ENCODE measurements around the gene CLASRP.
A peak's percentile ranks its signal among the peaks of the same experiment; 100 is the strongest.

The CLASRP gene

DNA sequence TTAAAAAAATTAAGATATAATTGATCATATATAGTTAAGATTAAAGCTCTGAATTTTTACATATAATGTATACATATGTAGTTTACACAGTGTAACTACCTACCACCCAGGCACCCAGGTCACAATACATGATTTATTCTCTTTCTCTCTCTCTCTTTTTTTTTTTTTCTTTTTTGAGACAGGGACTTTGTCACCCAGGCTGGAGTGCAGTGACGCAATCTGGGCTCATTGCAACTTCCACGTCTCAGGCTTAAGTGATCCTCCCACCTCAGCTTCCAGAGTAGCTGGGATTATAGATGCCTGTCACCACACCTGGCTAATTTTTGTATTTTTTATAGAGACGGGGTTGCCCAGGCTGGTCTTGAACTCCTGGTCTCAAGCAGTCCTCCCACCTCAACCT lies 18.8 kb upstream of the CLASRP start:
- DNase-seq (ENCODE audit: low read depth) = no peak

DNA sequence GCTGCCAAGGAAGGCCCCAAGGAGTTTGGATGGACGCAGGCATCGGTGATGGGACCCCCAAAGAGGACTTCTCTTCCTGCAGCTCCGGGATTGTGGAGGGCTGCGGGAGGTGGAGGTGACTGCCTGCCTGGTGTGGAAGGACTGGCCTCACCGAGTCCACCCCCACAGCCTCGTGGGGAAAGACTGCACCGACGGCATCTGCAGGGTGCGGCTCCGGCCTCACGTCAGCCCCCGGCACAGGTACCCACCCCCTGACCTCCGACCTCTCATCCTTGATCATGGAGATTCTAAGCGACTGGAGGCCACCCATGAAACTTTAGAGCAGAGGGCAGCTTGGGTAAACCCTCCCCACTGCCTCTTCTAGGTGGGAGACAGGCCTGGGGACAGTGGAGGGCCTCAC lies 16.9 kb upstream of the CLASRP start:
- no peak for DNase-seq (ENCODE audit: low read depth)

DNA sequence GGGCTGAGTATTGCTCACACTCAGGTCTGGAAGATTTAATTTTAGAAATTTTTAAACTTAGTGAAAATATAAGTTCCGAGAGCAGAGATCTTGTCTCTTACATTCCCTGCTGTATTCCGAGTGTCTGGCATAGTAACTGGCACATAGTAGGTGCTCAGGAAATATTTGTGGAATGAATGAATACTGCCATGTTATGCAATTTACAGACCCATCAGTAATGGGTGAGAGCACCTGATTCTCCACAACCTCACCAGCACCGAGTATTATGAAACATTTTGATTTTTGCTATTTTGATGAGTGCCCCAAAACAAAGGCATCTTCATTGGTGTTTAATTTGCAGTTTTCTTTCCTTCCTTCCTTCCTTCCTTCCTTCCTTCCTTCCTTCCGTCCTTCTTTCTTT lies 15.8 kb upstream of the CLASRP start:
- no peak for DNase-seq (ENCODE audit: low read depth)

DNA sequence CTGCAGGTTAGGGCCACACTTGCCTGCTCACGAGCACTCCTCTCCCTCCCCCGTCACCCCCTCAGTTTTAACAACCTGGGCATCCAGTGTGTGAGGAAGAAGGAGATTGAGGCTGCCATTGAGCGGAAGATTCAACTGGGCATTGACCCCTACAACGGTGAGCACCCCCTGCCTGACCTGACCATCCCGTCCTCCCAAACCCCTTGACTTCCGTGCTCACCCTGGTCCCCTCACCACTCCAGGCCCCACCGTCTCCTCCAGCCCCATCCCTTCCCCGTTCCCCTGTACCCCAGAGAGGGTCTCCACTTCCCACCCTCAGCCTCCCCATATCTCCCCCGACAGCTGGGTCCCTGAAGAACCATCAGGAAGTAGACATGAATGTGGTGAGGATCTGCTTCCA lies 13.6 kb upstream of the CLASRP start:
- no peak for DNase-seq (ENCODE audit: low read depth)

DNA sequence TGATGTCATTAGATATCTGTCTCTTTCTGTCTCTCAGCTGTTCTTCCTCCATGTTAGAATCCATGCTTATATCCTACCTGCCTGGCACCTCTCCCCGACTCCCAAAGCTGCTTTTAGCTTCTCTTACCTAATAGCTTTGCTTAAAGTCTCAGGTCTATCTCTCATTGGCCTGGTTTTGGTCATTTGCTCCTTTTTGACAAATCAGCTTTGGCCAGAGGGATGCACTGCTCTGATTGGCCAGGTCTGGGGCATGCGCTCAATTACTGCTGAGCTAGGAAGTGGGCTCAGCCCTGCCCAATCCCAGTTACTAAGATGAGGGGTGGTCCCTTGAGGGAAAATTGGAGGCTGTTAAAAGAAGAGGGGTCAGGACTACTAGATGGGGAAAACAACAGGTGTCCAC lies 11.5 kb upstream of the CLASRP start:
- DNase-seq (ENCODE audit: low read depth) = no peak

DNA sequence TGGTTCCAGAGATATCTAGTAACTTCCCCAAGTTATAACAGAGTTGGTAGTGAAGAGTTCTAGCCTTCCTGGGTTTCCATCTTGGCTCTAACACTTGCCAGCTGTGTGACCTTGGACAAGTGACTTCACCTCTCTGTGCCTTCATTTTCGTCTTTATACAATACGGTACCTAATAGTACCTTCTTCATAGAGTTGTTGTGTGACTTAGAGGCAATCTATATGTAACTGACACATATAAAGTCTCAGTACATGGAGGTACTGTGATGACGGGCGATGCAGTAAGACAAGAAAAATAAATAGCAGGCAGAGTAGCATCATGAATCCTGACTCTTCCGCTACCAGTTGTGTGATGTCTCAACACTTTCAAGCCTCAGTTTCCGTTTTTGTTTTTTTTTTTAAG lies 8.0 kb upstream of the CLASRP start:
- DNase-seq (ENCODE audit: low read depth) = no peak

DNA sequence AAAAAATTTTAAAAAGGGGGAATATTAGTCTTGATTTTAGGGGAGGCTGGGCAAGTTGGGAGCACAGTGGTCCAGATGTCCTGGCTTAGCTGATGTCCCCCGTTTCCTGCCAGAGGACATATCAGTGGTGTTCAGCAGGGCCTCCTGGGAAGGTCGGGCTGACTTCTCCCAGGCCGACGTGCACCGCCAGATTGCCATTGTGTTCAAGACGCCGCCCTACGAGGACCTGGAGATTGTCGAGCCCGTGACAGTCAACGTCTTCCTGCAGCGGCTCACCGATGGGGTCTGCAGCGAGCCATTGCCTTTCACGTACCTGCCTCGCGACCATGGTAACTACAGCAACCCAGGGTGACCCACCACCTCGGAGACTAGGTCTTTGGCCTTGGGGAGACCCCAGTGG lies 6.4 kb upstream of the CLASRP start:
- DNase-seq (ENCODE audit: low read depth) = no peak

DNA sequence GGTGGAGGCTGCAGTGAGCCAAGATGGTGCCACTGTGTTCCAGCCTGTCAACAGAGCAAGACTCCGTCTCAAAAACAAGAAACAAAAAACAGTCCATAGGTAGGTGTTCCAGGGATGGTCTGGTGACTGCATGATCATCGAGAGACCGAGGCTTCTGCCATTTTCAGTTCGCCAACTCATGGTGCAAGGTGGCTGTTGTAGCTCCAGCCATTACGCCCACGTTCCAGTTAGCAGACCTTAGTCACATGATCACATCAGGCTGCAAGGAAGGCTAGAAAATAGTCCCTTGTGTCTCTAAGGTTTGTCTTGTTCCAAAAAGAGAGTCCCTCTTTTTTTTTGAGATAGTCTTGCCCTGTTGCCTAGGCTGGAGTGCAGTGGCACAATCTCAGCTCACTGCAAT lies 3.1 kb upstream of the CLASRP start:
- no peak for DNase-seq (ENCODE audit: low read depth)

DNA sequence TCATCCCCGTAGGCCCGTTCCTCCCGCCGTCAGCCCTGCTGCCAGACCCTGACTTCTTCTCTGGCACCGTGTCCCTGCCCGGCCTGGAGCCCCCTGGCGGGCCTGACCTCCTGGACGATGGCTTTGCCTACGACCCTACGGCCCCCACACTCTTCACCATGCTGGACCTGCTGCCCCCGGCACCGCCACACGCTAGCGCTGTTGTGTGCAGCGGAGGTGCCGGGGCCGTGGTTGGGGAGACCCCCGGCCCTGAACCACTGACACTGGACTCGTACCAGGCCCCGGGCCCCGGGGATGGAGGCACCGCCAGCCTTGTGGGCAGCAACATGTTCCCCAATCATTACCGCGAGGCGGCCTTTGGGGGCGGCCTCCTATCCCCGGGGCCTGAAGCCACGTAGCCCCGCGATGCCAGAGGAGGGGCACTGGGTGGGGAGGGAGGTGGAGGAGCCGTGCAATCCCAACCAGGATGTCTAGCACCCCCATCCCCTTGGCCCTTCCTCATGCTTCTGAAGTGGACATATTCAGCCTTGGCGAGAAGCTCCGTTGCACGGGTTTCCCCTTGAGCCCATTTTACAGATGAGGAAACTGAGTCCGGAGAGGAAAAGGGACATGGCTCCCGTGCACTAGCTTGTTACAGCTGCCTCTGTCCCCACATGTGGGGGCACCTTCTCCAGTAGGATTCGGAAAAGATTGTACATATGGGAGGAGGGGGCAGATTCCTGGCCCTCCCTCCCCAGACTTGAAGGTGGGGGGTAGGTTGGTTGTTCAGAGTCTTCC lies 1.3 kb upstream of the CLASRP start:
- no peak for DNase-seq (ENCODE audit: low read depth)

DNA sequence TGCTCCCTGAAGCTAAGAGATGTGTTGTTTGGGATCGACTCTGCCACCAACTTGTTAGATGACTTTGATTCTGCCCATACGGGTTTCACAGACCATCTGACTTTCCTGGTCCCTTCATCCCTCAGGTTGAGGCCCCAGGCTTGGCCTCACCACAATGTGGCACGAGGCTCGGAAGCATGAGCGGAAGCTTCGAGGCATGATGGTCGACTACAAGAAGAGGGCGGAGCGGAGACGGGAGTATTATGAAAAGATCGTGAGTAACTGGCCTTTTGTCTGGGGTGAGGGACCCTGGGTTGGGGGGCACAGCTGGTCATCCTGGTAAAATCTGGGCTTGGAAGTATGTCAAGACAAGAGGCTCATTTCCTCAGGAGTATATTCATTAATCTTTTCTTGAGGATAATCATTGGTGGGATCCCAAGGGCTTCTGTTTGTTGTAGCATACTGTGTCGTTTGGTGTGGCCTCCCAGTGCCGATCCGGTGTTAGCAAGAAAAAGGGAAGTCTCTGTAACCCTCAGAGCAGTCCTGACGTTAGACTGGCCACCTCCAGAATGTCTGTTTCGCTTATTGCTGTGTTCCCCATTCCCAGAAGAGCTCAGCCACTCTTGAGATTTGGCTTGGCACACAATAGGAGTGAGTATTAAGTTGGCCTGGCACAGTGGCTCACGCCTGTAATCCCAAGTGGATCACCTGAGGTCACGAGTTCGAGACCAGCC lies 1.4 kb downstream of the CLASRP start:
- DNase-seq (ENCODE audit: low read depth) = no peak

DNA sequence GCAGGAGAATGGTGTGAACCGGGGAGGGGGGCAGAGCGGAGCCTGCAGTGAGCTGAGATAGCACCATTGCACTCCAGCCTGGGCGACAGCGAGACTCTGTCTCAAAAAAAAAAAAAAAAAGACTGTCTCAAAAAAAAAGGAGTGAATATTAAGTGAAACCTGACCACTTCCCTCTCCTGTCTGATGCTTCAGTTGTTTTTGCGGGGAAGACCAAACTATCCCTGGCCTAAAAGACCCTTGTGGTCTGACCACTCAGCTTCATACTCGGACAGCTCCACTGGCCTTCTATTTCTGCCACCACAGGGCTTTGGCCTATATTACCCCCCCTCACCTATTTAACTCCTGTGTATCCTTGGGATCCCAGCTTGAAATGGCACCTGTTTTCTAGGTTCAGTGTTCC lies 2.3 kb downstream of the CLASRP start:
- DNase-seq (ENCODE audit: low read depth) = no peak

DNA sequence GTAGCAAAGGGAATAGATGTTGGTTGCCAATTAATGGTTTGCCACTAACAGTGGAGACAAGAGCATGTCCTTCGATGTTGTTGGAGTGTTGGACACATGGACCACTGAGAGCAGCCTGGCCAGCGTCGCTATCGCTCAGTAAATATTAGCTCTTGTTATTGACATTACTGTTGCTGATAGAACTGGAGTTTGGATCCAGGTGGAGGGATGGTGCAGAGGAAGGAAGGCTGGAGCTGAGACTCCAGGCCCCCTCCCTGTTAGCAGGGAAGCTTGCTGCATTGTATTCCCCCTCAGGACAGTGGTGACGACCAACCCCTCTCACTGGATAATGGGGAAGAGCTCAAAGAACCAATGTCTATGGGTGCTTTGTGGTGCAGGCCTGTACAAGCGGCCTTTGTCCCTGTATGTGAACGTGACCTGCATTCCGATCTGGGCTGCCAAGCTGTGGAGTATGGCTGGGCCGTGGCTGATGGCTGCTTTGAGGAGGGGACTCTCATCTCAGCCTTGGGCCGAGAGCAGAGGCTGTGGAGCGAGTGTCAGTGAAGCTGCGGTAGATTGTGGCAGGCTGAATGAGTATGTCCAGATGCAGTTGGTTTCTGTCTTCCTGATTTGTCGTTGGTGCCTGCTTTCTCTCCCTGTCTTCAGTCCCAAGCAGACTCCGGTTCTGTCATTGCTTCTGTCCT lies 7.0 kb downstream of the CLASRP start:
- no peak for DNase-seq (ENCODE audit: low read depth)

DNA sequence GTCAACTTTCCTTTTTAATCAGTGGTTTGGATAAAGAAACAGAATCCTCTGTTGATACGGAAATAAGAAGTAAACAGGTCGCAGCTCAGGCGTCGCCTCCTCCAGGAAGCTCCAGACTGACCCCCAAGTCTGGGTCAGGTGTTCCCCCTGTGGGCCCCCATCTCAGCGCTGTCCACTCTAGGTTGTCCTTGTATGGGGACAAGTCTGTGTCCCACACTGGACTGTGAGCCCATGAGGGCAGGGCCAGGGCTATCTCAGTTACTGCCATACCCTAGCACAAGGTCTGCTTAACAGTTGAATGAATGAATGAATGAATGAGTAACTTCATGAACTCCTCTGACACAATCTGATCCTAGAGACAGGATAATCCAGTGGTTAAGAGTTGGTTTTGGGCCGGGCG lies 7.5 kb downstream of the CLASRP start:
- no peak for DNase-seq (ENCODE audit: low read depth)

DNA sequence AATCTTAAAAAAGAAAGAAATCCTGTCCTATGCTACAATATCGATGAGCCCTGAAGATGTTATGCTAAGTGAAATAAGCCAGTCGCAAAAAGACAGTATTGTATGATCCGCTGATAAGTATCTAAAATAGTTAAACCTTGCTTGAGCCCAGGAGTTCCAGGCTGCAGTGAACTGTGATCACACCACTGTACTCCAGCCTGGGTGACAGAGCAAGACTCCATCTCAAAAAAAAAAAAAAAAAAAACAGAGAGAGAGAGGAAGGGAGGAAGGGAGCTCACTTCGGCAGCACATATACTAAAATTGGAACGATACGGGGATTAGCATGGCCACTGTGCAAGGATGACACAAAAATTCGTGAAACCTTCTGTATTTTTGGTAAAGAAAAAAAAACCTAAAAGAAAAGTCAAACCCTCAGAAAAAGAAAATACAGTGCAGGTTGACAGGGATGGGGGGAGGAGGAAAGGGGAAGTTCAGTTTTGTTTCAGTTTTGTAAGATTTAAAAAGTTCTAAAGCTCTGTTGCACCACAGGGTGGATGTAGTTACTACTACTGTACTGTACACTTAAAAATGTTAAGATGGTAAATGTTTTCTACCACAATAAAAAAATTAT lies 8.4 kb downstream of the CLASRP start:
- DNase-seq (ENCODE audit: low read depth) = no peak

DNA sequence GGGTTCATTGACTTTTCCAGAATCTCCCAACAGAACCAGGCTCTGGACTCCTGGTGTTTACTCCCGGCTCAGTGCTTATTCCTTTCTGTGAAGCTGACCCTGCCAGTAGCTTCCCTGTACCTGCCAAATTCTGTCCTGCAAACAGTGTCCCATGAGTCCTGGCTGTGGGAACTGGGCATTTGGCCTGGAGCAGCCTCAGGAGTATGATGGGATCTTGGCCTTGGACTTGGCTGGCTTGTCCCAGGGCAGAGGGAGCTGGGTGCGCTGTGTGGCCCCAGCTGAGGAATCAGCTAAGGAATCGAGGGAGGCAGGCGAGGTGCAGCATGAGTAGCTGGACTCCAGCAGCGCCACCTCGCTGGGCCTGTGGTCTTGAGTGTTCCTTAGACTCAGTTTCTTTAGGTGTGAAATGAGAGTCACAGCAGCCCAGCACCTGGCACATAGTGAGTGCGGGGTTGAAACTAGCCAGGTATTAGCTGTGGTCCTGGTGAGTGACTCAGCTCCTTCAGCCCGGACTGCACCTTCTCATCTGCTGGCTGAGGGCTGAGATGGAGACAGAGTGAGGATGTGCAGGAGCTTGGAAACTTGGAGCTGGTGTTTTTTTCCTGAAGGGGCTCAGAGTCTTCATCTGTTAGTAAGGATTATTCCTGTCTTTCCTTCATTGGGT lies 10.4 kb downstream of the CLASRP start:
- DNase-seq (ENCODE audit: low read depth) = no peak

DNA sequence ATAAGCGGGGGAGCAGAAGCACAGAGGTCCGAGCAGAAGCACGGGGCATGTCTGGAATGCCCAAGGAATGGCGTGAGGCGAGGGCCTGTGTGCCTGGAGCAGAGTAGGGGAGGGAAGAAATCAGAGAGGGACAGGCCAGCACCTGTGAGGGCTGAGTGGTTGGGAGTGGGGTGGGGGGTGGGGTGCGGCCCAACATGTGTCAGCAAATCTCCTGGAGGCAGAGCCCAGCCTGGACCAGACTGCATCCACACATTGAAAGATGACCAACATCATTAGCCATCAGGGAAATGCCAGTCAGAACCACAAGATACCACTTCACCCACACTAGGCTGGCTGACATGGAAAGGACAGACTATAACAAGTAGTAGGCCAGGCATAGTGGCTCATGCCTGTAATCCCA lies 11.2 kb downstream of the CLASRP start:
- no peak for DNase-seq (ENCODE audit: low read depth)

DNA sequence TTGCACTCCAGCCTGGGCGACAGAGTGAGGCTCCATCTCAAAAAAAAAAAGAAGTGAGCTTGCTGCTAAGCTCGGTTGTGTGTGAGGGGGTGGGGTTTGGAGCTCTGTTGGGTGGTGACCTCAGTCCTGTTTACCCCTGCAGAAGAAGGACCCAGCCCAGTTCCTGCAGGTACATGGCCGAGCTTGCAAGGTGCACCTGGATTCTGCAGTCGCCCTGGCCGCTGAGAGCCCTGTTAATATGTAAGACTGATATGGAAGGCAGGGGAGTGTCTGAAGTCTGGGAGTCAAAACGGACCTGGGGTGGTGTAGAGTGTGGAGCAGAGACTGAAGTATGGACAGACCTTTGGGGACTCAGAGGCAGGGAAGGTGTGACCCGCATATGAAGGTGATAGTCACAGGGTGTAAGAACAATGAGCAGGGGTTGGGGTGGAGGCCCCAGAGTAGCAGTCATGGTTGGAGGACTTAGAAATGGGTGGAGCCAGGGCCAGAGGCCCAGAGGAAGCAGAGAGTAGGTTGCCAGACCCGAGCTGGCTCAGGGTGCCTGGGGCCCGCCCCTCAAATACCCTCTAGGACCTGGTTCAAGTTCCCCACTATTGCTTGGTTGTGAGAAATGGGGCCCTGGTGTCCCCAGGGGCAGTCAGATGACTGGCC lies 13.2 kb downstream of the CLASRP start:
- no peak for DNase-seq (ENCODE audit: low read depth)

DNA sequence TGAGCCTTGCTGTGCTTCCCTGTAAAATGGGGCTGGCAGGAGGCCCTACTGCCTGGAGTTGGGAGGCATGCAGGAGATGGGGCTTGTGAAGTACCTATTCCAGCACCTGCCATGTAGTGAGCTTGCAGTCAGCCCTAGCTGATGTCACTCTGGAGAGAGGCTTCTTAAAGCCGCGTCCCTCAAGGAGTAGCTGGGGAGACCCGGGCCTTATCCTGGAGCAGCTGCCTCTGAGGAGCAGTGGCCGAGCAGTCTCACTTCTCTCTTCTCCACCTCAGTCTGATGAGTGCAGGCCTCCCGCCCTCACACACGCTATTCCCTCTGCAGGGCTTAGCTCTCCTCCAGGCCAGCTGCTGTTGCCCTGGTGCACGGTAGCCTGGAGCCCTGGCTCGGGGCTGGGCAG lies 18.0 kb downstream of the CLASRP start:
- no peak for DNase-seq (ENCODE audit: low read depth)

DNA sequence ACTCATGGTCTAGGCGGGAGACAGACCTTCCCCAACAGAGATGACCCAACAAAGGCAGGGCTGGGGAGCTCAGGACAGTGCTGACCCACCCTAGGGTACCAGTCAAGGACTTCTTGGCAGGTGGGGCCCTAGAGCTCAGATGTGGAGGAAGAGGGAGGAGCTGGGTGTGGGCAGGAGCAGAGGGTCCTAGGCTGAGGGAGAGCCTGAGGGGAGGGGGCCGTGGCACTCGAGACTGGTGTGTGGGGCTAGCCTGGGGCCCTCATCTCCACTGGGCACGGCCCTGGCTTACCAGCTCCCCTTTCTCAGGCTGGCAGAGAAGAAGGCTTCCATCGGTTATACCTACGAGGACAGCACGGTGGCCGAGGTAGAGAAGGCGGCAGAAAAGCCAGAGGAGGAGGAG lies 18.6 kb downstream of the CLASRP start:
- DNase-seq (ENCODE audit: low read depth) = no peak

DNA sequence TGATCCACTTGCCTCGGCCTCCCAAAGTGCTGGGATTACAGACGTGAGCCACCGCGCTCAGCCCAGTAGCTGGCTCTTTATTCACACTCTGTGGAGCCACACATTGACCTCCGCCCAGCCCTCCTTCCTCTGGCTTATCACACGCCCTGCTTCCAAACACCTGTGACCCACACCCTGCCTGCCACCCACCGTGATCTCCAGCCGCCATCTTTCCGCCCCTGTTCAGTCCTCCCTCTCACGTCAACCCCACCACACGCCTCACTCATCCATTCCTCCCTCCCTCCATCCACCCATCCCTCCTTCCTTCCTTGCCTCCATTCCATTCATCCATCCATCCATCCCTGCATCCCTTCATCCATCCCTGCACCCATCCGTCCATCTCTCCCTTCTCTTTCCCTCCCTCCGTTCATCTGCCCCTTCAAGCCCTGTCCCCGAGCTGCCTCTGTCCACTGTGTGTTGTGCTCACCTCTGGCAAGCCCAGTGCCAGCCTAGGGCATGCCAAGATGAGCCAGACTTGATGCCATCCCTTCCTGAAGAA lies 19.8 kb downstream of the CLASRP start:
- no peak for DNase-seq (ENCODE audit: low read depth)

DNA sequence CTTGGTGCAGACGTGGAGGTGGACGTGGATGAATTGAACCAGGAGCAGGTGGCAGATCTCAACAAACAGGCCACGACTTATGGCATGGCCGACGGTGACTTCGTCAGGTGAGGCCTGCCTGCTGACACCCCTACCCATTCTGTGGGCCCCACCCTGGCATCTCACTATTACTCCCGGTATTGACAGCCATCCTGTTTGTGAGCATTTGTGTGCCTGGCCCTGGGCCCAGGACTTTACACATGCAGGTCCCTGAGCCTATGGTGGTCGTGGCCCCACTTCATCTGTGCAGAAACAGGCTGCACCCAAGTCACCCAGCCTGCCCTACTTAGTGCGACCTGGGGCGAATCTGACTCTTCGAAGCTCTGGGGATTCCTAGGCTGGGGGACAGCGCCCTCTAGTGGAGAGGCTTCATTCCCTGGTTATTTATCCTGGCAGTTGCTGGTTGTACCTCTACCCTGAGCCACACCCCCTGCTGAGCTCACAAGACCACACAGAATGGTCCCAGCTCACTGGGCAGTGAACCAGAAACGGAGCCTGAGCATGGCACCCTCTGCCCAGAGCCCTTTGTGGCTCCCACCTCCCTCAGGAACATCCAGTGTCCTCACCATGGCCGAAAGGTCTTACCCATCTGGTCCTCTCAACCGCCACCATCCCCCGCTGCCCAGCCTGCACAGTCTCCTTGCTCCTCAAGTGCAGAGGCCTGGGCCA lies 20.6 kb downstream of the CLASRP start:
- peak; percentile 76 for DNase-seq (ENCODE audit: low read depth)
